ENCODE results near the gene PCDHGC4. TPM values are rescaled to one million over a fixed set of nuclear protein-coding genes. Genes with fewer than 3 reads are reported as not detected.

Gene PCDHGC4
- polyA plus RNA-seq, 3 donors from 2014 or later, result not detected

DNA sequence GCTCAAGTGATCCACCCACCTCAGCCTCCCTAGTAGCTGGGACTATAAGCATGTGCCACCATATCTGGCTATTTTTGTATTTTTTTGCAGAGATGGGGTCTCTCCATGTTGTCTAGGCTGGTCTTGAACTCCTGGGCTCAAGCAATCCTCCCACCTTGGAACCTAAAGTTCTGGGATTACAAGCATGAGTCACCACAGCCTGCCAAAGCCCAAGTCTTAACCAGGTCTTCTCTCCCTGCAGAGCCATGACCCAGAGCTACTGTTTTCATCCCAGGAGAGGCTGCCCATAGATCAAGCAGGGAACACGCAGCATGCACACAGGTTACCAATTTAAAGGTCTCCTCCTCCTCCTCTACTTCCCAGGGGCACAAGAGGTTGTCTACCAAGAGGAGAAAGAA lies 33.8 kb downstream of the PCDHGC4 start:
- H3K9me3 Mint-ChIP-seq, result no peaks in the 10 kb centered on the region
- peaks cover 21 to 73% (median 28%) of the 10 kb centered on the region in 3 donors for H3K36me3 Mint-ChIP-seq
- DNase-seq, result no peak
- H3K27me3 Mint-ChIP-seq (ENCODE audit: low read depth in 3 of 3), result peaks cover 3 to 11% (median 5%) of the 10 kb centered on the region in 3 donors
- H3K4me1 Mint-ChIP-seq, result peaks cover 38 to 61% of the 10 kb centered on the region in 2 donors
- peak overlapping the region in 1 of 6 donors; percentile 15 for H3K27ac Mint-ChIP-seq
- H3K4me3 Mint-ChIP-seq, result no peak overlapping the region

GRCh38 chr5:141519605-141520565 lies 35.1 kb downstream of the PCDHGC4 start:
- Mint-ChIP-seq H3K36me3 (peaks cover 26 to 80% (median 32%) of the 10 kb centered on the region in 3 donors), H3K27me3 (ENCODE audit: low read depth in 3 of 3) (peaks cover 0 to 6% (median 3%) of the 10 kb centered on the region in 3 donors), H3K9me3 (no peaks in the 10 kb centered on the region), H3K4me1 (peaks cover 32 to 56% of the 10 kb centered on the region in 2 donors), H3K27ac (peak overlapping the region in 1 of 6 donors; percentile 18), H3K4me3 (no peak overlapping the region)
- DNase-seq, result no peak

- H3K4me1 Mint-ChIP-seq, result peaks cover 19 to 49% of the 10 kb centered on the region in 2 donors
- peaks cover 24 to 82% (median 44%) of the 10 kb centered on the region in 3 donors for H3K36me3 Mint-ChIP-seq
- H3K9me3 Mint-ChIP-seq, result no peaks in the 10 kb centered on the region
These were observed 36.5 kb downstream of the PCDHGC4 start for GRCh38 chr5:141521244-141521781.

GRCh38 chr5:141522301-141522700 lies 37.5 kb downstream of the PCDHGC4 start:
- Mint-ChIP-seq H3K4me1 (peaks cover 13 to 40% of the 10 kb centered on the region in 2 donors), H3K27ac (peak overlapping the region in 4 of 6 donors; percentile 37 to 52 (median 51)), H3K4me3 (no peak overlapping the region), H3K9me3 (no peaks in the 10 kb centered on the region), H3K27me3 (ENCODE audit: low read depth in 3 of 3) (peaks cover 3 to 10% (median 5%) of the 10 kb centered on the region in 3 donors), H3K36me3 (peaks cover 22 to 85% (median 43%) of the 10 kb centered on the region in 3 donors)
- DNase-seq, result no peak

More at GRCh38 chr5:141521244-141521781, 36.5 kb downstream of the PCDHGC4 start:
- no peak overlapping the region for H3K4me3 Mint-ChIP-seq
- H3K27me3 Mint-ChIP-seq (ENCODE audit: low read depth in 3 of 3), result peaks cover 3 to 8% (median 5%) of the 10 kb centered on the region in 3 donors
- DNase-seq, result no peak
- H3K27ac Mint-ChIP-seq, result peak overlapping the region in 2 of 6 donors; percentile 19 to 41

GRCh38 chr5:141523991-141524390 lies 39.2 kb downstream of the PCDHGC4 start:
- no peak for DNase-seq
- H3K27me3 Mint-ChIP-seq (ENCODE audit: low read depth in 3 of 3), result peaks cover 3 to 12% (median 5%) of the 10 kb centered on the region in 3 donors
- no peak overlapping the region for H3K4me3 Mint-ChIP-seq
- no peaks in the 10 kb centered on the region for H3K9me3 Mint-ChIP-seq
- H3K4me1 Mint-ChIP-seq, result peaks cover 13 to 29% of the 10 kb centered on the region in 2 donors
- H3K36me3 Mint-ChIP-seq, result peaks cover 28 to 87% (median 52%) of the 10 kb centered on the region in 3 donors
- H3K27ac Mint-ChIP-seq, result peak overlapping the region in 2 of 6 donors; percentile 29 to 65

DNA sequence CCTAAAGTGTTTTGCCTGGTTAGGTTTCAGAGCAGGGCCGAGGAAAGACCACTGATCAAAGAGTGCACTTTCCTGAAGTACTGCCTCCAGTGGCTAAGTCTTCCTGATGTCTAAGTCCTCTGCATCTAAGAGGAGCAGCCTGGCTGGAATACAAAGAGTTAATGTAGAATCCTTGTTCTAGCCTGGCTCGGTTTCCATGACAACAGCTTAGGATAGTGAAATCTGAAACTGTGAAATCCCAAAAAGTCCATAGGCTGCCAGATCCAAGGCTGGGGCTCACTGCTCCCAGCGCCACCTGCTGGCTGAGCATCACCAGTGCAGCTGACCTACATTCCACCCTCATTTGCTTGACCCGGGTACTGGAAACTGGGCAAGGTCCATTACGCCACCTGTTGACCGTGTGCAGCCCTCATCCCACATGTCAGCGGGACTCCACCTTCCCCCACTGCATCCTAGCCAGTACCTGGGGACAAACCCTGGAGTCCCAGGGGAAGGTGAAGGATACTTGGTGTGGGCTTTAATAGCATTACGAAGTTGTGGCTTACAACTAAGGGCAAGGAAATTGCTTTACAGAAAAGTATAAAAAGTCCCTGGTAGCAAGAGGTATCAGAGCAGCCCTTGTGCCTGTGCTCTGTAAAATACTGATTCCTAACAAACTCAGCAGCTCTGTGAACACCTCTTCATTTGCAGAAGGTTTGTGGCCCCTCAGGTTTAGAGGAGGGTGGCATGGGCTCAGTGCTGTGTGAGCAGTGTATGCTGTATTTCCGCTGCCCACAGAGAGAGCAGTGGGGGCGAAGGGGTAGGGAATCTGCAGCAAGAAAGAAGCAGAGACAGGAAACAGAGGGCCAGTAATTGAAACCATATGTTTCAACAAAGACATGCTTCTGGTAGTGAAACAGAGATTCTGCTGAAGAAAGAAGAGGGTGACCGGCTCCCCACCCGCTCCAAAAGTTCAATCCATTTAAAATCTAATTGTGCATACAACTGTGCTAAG lies 40.1 kb downstream of the PCDHGC4 start:
- Mint-ChIP-seq H3K4me1 (peaks cover 13 to 29% of the 10 kb centered on the region in 2 donors), H3K4me3 (no peak overlapping the region), H3K36me3 (peaks cover 28 to 84% (median 48%) of the 10 kb centered on the region in 3 donors), H3K27ac (peak overlapping the region; percentile 43 to 79 (median 68)), H3K9me3 (no peaks in the 10 kb centered on the region), H3K27me3 (ENCODE audit: low read depth in 3 of 3) (peaks cover 5 to 12% (median 8%) of the 10 kb centered on the region in 3 donors)
- peak; percentile 46 to 62 (median 61) for DNase-seq

DNA sequence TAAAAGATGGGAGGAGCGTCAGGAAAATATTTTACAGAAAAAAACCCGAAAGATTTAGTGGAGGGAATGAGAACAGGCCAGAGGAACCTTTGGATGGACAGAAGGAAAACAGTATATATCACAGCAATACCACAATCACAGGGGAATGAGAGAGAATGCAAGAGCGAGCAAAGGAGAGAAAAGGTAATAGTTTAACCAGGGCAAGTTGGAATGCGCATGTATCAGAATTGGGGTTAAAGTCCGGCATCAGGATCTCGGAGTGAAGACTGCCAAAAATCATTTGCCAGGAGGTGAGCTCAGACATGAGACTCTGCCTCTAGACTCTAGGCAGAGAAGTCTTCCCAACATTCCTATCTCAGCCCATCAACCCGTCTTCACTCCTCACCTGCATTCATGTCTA lies 40.8 kb downstream of the PCDHGC4 start:
- Mint-ChIP-seq H3K36me3 (peaks cover 28 to 77% (median 43%) of the 10 kb centered on the region in 3 donors), H3K27ac (peak overlapping the region; percentile 13 to 75 (median 40)), H3K9me3 (no peaks in the 10 kb centered on the region), H3K27me3 (ENCODE audit: low read depth in 3 of 3) (peaks cover 5 to 11% (median 5%) of the 10 kb centered on the region in 3 donors), H3K4me3 (no peak overlapping the region), H3K4me1 (peaks cover 12 to 29% of the 10 kb centered on the region in 2 donors)
- DNase-seq, result no peak

DNA sequence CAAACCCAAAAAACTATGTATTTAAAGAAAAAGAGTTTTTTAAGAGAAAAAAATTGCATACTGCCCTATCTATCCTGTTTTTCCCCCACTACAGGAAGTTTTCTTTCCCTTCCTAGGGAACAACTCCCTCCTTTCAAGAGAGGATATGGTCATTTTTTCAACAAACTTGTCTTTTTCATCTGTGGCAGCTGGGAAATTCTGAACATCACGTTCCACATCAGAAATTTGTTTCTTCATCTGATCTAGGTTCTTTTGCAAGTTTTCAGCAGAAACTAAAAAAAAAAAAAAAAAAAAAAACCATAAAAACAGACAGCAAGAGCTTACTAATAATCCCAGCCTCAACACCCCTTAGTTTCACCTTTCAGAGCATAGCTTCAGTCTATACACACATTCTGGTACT lies 42.6 kb downstream of the PCDHGC4 start:
- Mint-ChIP-seq H3K36me3 (peaks cover 19 to 62% (median 33%) of the 10 kb centered on the region in 3 donors), H3K9me3 (no peaks in the 10 kb centered on the region), H3K4me1 (peaks cover 8 to 16% of the 10 kb centered on the region in 2 donors), H3K27ac (peak overlapping the region in 4 of 6 donors; percentile 25 to 56 (median 40)), H3K4me3 (no peak overlapping the region), H3K27me3 (ENCODE audit: low read depth in 3 of 3) (peaks cover 5 to 10% (median 5%) of the 10 kb centered on the region in 3 donors)
- no peak for DNase-seq

DNA sequence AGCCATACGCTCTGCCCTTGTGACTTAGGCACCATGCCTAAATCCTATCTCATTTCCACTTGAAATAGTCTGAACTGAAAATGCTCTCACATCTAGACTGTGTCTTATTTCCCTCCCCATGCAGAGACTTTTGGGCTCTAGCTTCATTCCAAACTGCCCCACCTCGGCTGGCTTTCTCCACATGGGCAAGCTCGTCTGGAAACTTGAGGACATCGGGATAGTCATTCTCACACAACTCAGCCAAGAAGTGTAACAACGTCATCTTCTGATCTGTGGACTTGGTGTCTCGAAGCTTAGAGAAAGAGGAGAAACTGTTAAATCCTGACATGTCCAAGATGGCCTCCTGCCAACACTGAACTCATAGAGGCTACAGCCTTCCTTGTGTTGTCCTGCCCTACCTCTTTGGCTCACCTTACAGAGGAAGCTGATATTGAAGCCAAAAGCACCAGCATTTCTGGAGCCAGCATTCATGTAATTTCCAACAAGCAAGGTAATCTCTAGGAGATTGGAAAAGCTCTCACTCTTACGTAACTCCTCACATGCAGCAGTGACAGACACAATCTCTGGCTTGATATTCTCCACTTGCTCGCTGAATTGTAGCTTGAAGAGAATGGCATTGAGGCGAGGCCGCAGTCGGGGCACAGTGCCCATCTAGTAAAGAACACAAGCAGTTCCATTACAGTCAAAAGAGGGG lies 43.6 kb downstream of the PCDHGC4 start:
- H3K9me3 Mint-ChIP-seq, result no peaks in the 10 kb centered on the region
- no peak overlapping the region for H3K4me3 Mint-ChIP-seq
- peak overlapping the region; percentile 1 to 61 (median 19) for H3K27ac Mint-ChIP-seq
- peaks cover 8 to 15% of the 10 kb centered on the region in 2 donors for H3K4me1 Mint-ChIP-seq
- H3K27me3 Mint-ChIP-seq (ENCODE audit: low read depth in 3 of 3), result peaks cover 5 to 10% (median 5%) of the 10 kb centered on the region in 3 donors
- H3K36me3 Mint-ChIP-seq, result peaks cover 19 to 57% (median 33%) of the 10 kb centered on the region in 3 donors
- no peak for DNase-seq

DNA sequence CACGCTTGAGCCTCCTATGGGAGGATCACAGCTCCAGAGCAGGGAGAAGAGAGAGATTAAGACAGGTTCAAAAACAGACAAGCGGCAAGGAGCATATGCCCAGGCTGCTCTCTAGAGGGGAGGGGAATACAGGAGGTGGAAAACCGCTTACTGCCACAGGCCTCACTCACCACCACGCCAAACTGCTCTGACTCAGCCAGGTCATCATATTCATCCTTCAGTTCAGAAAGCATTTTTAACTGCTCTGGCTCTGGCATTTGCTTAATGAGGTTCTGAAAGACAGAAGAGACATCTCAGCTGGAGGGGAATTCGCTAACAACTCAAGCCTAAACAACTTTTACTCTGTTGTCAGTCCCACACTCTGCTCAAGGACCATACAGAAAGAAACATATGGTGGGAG lies 44.2 kb downstream of the PCDHGC4 start:
- DNase-seq, result no peak
- Mint-ChIP-seq H3K4me3 (no peak overlapping the region), H3K9me3 (no peaks in the 10 kb centered on the region), H3K27ac (peak overlapping the region; percentile 1 to 61 (median 14)), H3K36me3 (peaks cover 19 to 56% (median 35%) of the 10 kb centered on the region in 3 donors), H3K27me3 (ENCODE audit: low read depth in 3 of 3) (peaks cover 5 to 10% (median 5%) of the 10 kb centered on the region in 3 donors), H3K4me1 (peaks cover 8 to 16% of the 10 kb centered on the region in 2 donors)

DNA sequence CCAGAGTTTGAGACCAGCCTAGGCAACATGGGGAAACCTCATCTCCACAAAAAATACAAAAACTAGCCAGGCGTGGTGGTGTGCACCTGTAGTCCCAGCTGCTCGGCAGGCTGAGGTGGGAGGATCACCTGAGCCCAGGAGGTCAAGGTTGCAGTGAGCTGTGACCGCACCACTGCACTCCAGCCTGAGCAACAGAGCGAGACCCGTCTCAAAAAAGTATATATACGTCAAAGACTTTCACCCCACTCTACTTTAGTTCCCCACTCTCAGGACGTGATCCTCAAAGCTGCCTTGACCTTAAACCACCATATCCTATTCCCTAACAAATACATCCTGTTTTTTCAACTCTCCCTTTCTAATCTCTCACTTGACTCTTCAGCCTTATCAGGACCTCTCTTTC lies 45.0 kb downstream of the PCDHGC4 start:
- Mint-ChIP-seq H3K4me1 (peaks cover 5 to 18% of the 10 kb centered on the region in 2 donors), H3K27me3 (ENCODE audit: low read depth in 3 of 3) (peaks cover 5 to 8% (median 7%) of the 10 kb centered on the region in 3 donors), H3K9me3 (no peaks in the 10 kb centered on the region), H3K36me3 (peaks cover 15 to 56% (median 40%) of the 10 kb centered on the region in 3 donors), H3K27ac (no peak overlapping the region), H3K4me3 (no peak overlapping the region)
- no peak for DNase-seq

DNA sequence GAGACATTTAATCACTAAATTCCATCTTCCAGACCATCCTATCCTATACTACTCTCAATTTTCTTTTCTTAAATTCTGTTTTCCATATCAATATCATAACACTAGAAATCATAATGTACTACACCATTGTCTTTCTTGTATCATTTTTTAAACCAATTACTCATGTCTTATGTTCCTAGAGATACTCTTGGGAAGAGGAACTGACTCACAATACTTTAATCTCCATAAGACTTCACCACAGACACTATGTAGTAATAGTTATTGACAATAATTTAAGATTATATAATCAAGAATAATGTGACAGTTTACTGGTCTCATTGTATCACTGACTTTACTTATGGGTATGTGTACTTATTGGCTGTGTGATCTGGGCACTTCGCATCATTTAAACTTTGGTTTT lies 47.9 kb downstream of the PCDHGC4 start:
- H3K9me3 Mint-ChIP-seq, result no peaks in the 10 kb centered on the region
- peaks cover 2 to 5% (median 2%) of the 10 kb centered on the region in 3 donors for H3K27me3 Mint-ChIP-seq (ENCODE audit: low read depth in 3 of 3)
- H3K36me3 Mint-ChIP-seq, result peaks cover 15 to 33% (median 29%) of the 10 kb centered on the region in 3 donors
- no peak for DNase-seq
- H3K27ac Mint-ChIP-seq, result no peak overlapping the region
- no peak overlapping the region for H3K4me3 Mint-ChIP-seq
- H3K4me1 Mint-ChIP-seq, result peaks cover 10 to 26% of the 10 kb centered on the region in 2 donors
